Spinal cord (tissue), 10 donors: ENCODE measurements around the gene NOTUM. TPM values are rescaled to one million over a fixed set of nuclear protein-coding genes. Genes with fewer than 3 reads are reported as not detected.

Experiments used
- DNase-seq, 6 donors: peaks; one replicate each; pipeline versions ENCODE4 v3.0.0 to v3.0.0-alpha.2; 2013 to 2015; ENCODE audit warnings: low spot score in 6 of 6, low read depth in 4 of 6
- H3K27ac ChIP-seq: one replicate; pipeline ENCODE4 v1.5.1; 2013; ENCODE audit warnings: low read depth, low read length, control low read depth
- H3K27me3 ChIP-seq: one replicate; pipeline ENCODE4 v1.6.1; 2013; ENCODE audit warnings: low read length; ENCODE audit not compliant: control insufficient read depth, insufficient read depth
- H3K36me3 ChIP-seq: one replicate; pipeline ENCODE4 v1.6.1; 2013; ENCODE audit warnings: low read length; ENCODE audit not compliant: control insufficient read depth, insufficient read depth
- H3K4me1 ChIP-seq: one replicate; pipeline ENCODE4 v1.6.1; 2013; ENCODE audit warnings: low read length; ENCODE audit not compliant: control insufficient read depth, insufficient read depth
- H3K4me3 ChIP-seq: one replicate; pipeline ENCODE4 v1.5.1; 2013; ENCODE audit warnings: low read depth, low read length, control low read depth
- H3K9me3 ChIP-seq: one replicate; pipeline ENCODE4 v1.6.1; 2013; ENCODE audit warnings: low read length; ENCODE audit not compliant: control insufficient read depth, insufficient read depth
- WGBS: methylation state at CpG from one replicate; pipeline ENCODE4 v1.1.5; 2013; ENCODE audit warnings: missing lambda C conversion rate; ENCODE audit not compliant: insufficient coverage; 5-methylcytosine and 5-hydroxymethylcytosine counted together
- polyA plus RNA-seq, 2 donors: library from polyadenylated mRNA; unstranded; fragments of 120-200 nt; gene quantifications; one replicate each; pipeline ENCODE4 v1.2.1, GENCODE V29; 2013; ENCODE audit not compliant: insufficient read length in 2 of 2
- total RNA-seq, 2 donors: library from RNA; depleted of rRNA in 1 of 2; stranded (reverse); fragments of 120-200 nt in 1 of 2; fragments of >200 nt in 1 of 2; gene quantifications; one replicate each; pipeline versions ENCODE4 v1.2.3 to v1.2.4, GENCODE V29; 2013 to 2014
- donor health status: healthy.

NOTUM gene
- total and polyA plus RNA-seq, 4 donors, result 0.82 to 3.0 (median 1.1) TPM

- no peak overlapping the region for H3K4me3 ChIP-seq
- 87% methylated on average over 41 of the region's 41 CpGs for WGBS
- H3K4me1 ChIP-seq, result peaks cover 65% of the 10 kb centered on the region
- H3K36me3 ChIP-seq, result peaks cover 86% of the 10 kb centered on the region
- no peaks in the 10 kb centered on the region for H3K9me3 ChIP-seq
- H3K27ac ChIP-seq, result no peak overlapping the region
- no peaks in the 10 kb centered on the region for H3K27me3 ChIP-seq
- no peak for DNase-seq
These were observed 43.8 kb upstream of the NOTUM start for GRCh38 chr17:82004517-82005455.

- no peak overlapping the region for H3K4me3 ChIP-seq
- H3K27ac ChIP-seq, result no peak overlapping the region
- no peaks in the 10 kb centered on the region for H3K9me3 ChIP-seq
- peaks cover 84% of the 10 kb centered on the region for H3K36me3 ChIP-seq
- H3K27me3 ChIP-seq, result no peaks in the 10 kb centered on the region
- WGBS, result 56% methylated on average over 45 of the region's 53 CpGs
- H3K4me1 ChIP-seq, result peaks cover 59% of the 10 kb centered on the region
- DNase-seq, result no peak
These were observed 42.7 kb upstream of the NOTUM start for GRCh38 chr17:82003411-82004381.

GRCh38 chr17:82001571-82002056 is 40.6 kb upstream of the NOTUM start:
- Histone ChIP-seq H3K27me3 (no peaks in the 10 kb centered on the region), H3K36me3 (peaks cover 72% of the 10 kb centered on the region), H3K27ac (no peak overlapping the region), H3K9me3 (no peaks in the 10 kb centered on the region), H3K4me3 (no peak overlapping the region), H3K4me1 (peaks cover 45% of the 10 kb centered on the region)
- 76% methylated on average over 15 of the region's 17 CpGs for WGBS
- DNase-seq, result no peak

- DNase-seq, result no peak
- Histone ChIP-seq H3K4me3 (no peak overlapping the region), H3K36me3 (peaks cover 72% of the 10 kb centered on the region), H3K4me1 (peaks cover 43% of the 10 kb centered on the region), H3K9me3 (no peaks in the 10 kb centered on the region), H3K27me3 (no peaks in the 10 kb centered on the region), H3K27ac (no peak overlapping the region)
- 62% methylated on average over 32 of the region's 32 CpGs for WGBS
These were observed 40.0 kb upstream of the NOTUM start for GRCh38 chr17:82000803-82001570.

- H3K4me1 ChIP-seq, result peaks cover 50% of the 10 kb centered on the region
- no peaks in the 10 kb centered on the region for H3K27me3 ChIP-seq
- H3K4me3 ChIP-seq, result no peak overlapping the region
- no peaks in the 10 kb centered on the region for H3K9me3 ChIP-seq
- no peak for DNase-seq
- H3K27ac ChIP-seq, result no peak overlapping the region
- peaks cover 72% of the 10 kb centered on the region for H3K36me3 ChIP-seq
- 46% methylated on average over 34 of the region's 36 CpGs for WGBS
These were observed 39.2 kb upstream of the NOTUM start for GRCh38 chr17:81999976-82000802.

GRCh38 chr17:81999587-81999975 is 38.6 kb upstream of the NOTUM start:
- Histone ChIP-seq H3K9me3 (no peaks in the 10 kb centered on the region), H3K27me3 (no peaks in the 10 kb centered on the region), H3K27ac (no peak overlapping the region), H3K36me3 (peaks cover 72% of the 10 kb centered on the region), H3K4me3 (no peak overlapping the region), H3K4me1 (peaks cover 53% of the 10 kb centered on the region)
- WGBS, result 98% methylated on average over 7 of the region's 12 CpGs
- DNase-seq, result no peak

- H3K36me3 ChIP-seq, result peaks cover 72% of the 10 kb centered on the region
- no peaks in the 10 kb centered on the region for H3K9me3 ChIP-seq
- H3K27ac ChIP-seq, result no peak overlapping the region
- DNase-seq, result no peak
- peaks cover 53% of the 10 kb centered on the region for H3K4me1 ChIP-seq
- H3K4me3 ChIP-seq, result no peak overlapping the region
- 86% methylated on average over 12 of the region's 14 CpGs for WGBS
- no peaks in the 10 kb centered on the region for H3K27me3 ChIP-seq
These were observed 37.9 kb upstream of the NOTUM start for GRCh38 chr17:81998691-81999438.

GRCh38 chr17:81998212-81998611 is 37.2 kb upstream of the NOTUM start:
- no peak for DNase-seq
- H3K36me3 ChIP-seq, result peaks cover 72% of the 10 kb centered on the region
- H3K27me3 ChIP-seq, result no peaks in the 10 kb centered on the region
- peaks cover 53% of the 10 kb centered on the region for H3K4me1 ChIP-seq
- WGBS, result 83% methylated on average over 2 of the region's 7 CpGs
- H3K4me3 ChIP-seq, result no peak overlapping the region
- H3K27ac ChIP-seq, result no peak overlapping the region
- no peaks in the 10 kb centered on the region for H3K9me3 ChIP-seq
